HCT116 (cell line): ENCODE data around the gene PDLIM5. TPM values are rescaled to one million over a fixed set of nuclear protein-coding genes. Genes with fewer than 3 reads are reported as not detected.

Experiments
- ATAC-seq: fragments of 200-7000 bp; cut with Tn5 transposase; 2 replicates; pipeline ENCODE4 v1.9.1; 2020; ENCODE audit warnings: mild to moderate bottlenecking, moderate library complexity
- BruUV-seq: library from RNA; stranded (reverse); fragments of 400-500 nt; replicated peaks from 2 replicates; lab custom pipeline; 2021; lab: Mats Ljungman, UMichigan
- CTCF ChIA-PET: fragments of 300-600 bp; sonication (Branson Sonifier 250); formaldehyde crosslinking; loops from one replicate; lab custom pipeline; 2021; ENCODE audit warnings: antibody characterized with exemption; lab: Charles Lee
- POLR2A ChIA-PET: fragments of 300-600, 350-600 bp; sonication (Branson Sonifier 250); formaldehyde crosslinking; loops from one replicate; lab custom pipeline; 2021; ENCODE audit warnings: antibody characterized with exemption; lab: Charles Lee
- RAD21 ChIA-PET, 2 experiments: fragments of 300-600 bp; sonication (Branson Sonifier 250); formaldehyde crosslinking; loops; one replicate each; lab custom pipeline; 2023; ENCODE audit warnings: low total read pairs in 2 of 2; ENCODE audit not compliant: uncharacterized antibody in 2 of 2, unreplicated experiment in 2 of 2, low non-redundant PET in 1 of 2; lab: Charles Lee
- DNase-seq: peaks from one replicate; pipeline ENCODE4 v3.0.0-alpha.2; 2010; ENCODE audit warnings: low read depth, low spot score
- H2AFZ ChIP-seq: fragments of 200-600 bp; shearing (Covaris generic), sonication (generic); 2 replicates; pipeline ENCODE4 v1.6.1; 2017; ENCODE audit warnings: low read depth, mixed run types, mixed read lengths, antibody characterized with exemption, low read length; ENCODE audit not compliant: poor library complexity, severe bottlenecking
- H3K27ac ChIP-seq: 2 replicates; pipeline ENCODE4 v1.5.1; 2012; ENCODE audit warnings: low read depth, low read length
- H3K27me3 ChIP-seq: fragments of 200-600 bp; sonication (generic); 2 replicates; pipeline ENCODE4 v1.6.1; 2016; ENCODE audit warnings: mixed run types, low read length, mixed read lengths; ENCODE audit not compliant: insufficient read depth
- H3K36me3 ChIP-seq, 2 experiments: fragments of 200-500 bp in 1 of 2; fragments of 200-600 bp in 1 of 2; sonication (Bioruptor generic) in 1 of 2; sonication (generic) in 1 of 2; 2 replicates each; pipeline versions ENCODE4 v1.5.1 to v1.6.1; 2014 to 2016; ENCODE audit warnings: low read length in 2 of 2, inconsistent platforms in 1 of 2, mixed read lengths in 1 of 2, mixed run types in 1 of 2; ENCODE audit not compliant: insufficient read depth in 2 of 2, control insufficient read depth in 1 of 2
- H3K4me1 ChIP-seq, 2 experiments: fragments of 200-600 bp in 1 of 2; sonication (generic) in 1 of 2; 2 replicates each; pipeline versions ENCODE4 v1.5.1 to v1.6.1; 2012 to 2017; ENCODE audit warnings: low read length in 2 of 2, inconsistent platforms in 1 of 2, mild to moderate bottlenecking in 1 of 2, mixed read lengths in 1 of 2, mixed run types in 1 of 2, moderate library complexity in 1 of 2; ENCODE audit not compliant: insufficient read depth in 2 of 2, control insufficient read depth in 1 of 2
- H3K4me2 ChIP-seq: fragments of 200-600 bp; sonication (generic); 2 replicates; pipeline ENCODE4 v1.6.1; 2017; ENCODE audit warnings: mixed run types, low read length, mixed read lengths
- H3K4me3 ChIP-seq, 2 experiments: fragments of 200-600 bp in 1 of 2; sonication (generic) in 1 of 2; replicated peaks in 1 of 2; 2 replicates each; pipeline ENCODE4 v1.5.1; 2011 to 2016; ENCODE audit warnings: low read length in 2 of 2, control low read depth in 1 of 2, low read depth in 1 of 2, mild to moderate bottlenecking in 1 of 2, mixed read lengths in 1 of 2, mixed run types in 1 of 2
- H3K79me2 ChIP-seq: fragments of 200-600 bp; sonication (generic); 2 replicates; pipeline ENCODE4 v1.6.1; 2017; ENCODE audit warnings: mild to moderate bottlenecking, mixed run types, low read length, moderate library complexity, mixed read lengths; ENCODE audit not compliant: insufficient read depth
- H3K9ac ChIP-seq: fragments of 200-600 bp; sonication (generic); 2 replicates; pipeline ENCODE4 v1.6.1; 2016; ENCODE audit warnings: low read length, mixed read lengths
- H3K9me2 ChIP-seq: fragments of 200-600 bp; sonication (generic), shearing (Covaris generic); 2 replicates; pipeline ENCODE4 v1.6.1; 2017; ENCODE audit warnings: mixed run types, mild to moderate bottlenecking, moderate library complexity; ENCODE audit not compliant: insufficient read depth
- H3K9me3 ChIP-seq, 2 experiments: fragments of 200-500 bp in 1 of 2; fragments of 200-600 bp in 1 of 2; sonication (Bioruptor generic) in 1 of 2; sonication (generic) in 1 of 2; 2 replicates each; pipeline ENCODE4 v1.6.1; 2014 to 2017; ENCODE audit warnings: low read length in 2 of 2, mixed read lengths in 2 of 2, inconsistent platforms in 1 of 2, low read depth in 1 of 2, mild to moderate bottlenecking in 1 of 2, mixed run types in 1 of 2, moderate library complexity in 1 of 2; ENCODE audit not compliant: control insufficient read depth in 1 of 2, insufficient read depth in 1 of 2
- H4K20me1 ChIP-seq: fragments of 200-600 bp; sonication (generic), shearing (Covaris generic); 2 replicates; pipeline ENCODE4 v1.6.1; 2017; ENCODE audit warnings: mixed run types, mild to moderate bottlenecking, moderate library complexity; ENCODE audit not compliant: insufficient read depth
- ATF3 ChIP-seq: IDR thresholded peaks from 2 replicates; pipeline ENCODE4 v1.6.1; 2012
- CBX3 ChIP-seq: IDR thresholded peaks from 2 replicates; pipeline ENCODE4 v1.6.1; 2012; ENCODE audit warnings: low read depth
- CEBPB ChIP-seq: IDR thresholded peaks from 2 replicates; pipeline ENCODE4 v1.6.1; 2012; ENCODE audit warnings: low read depth
- EGR1 ChIP-seq: IDR thresholded peaks from 2 replicates; pipeline ENCODE4 v1.6.1; 2012; ENCODE audit warnings: low read depth
- EZH2phosphoT487 ChIP-seq: fragments of 200-600 bp; IDR thresholded peaks from 2 replicates; pipeline ENCODE4 v1.6.1; 2018; ENCODE audit warnings: antibody characterized with exemption, borderline replicate concordance
- JUND ChIP-seq: IDR thresholded peaks from 2 replicates; pipeline ENCODE4 v1.6.1; 2012
- TCF7L2 ChIP-seq: IDR thresholded peaks from 2 replicates; pipeline ENCODE4 v1.7.0; 2011; ENCODE audit warnings: borderline replicate concordance, inconsistent platforms; ENCODE audit not compliant: insufficient read depth, insufficient read length; ENCODE audit errors: extremely low read depth
- ZFX ChIP-seq: fragments of 450-650 bp; IDR thresholded peaks from 2 replicates; pipeline ENCODE4 v1.6.1; 2017
- intact Hi-C: fragments of 100-400 bp; cut with micrococcal nuclease; formaldehyde crosslinking; loops from 2 replicates; pipeline ENCODE4 v1.10.0; 2022
- total RNA-seq: library from RNA; stranded (reverse); gene quantifications from one replicate; pipeline ENCODE4 v1.2.1, GENCODE V29; 2021; ENCODE audit not compliant: unreplicated experiment
- TF ChIP-seq, protein P1 (sequence below): IDR thresholded peaks from 2 replicates; pipeline ENCODE4 v1.6.1; 2012

PDLIM5 gene
- total RNA-seq, 1 experiment from 2014 or later = 130 TPM

GRCh38 chr4:94419956-94420355, 31.8 kb upstream of the PDLIM5 start:
- H3K4me3 ChIP-seq = no peak overlapping the region
- ChIA-PET CTCF (no interaction called here), RAD21 (no interaction called here), POLR2A (interaction anchor here (1.0 kb wide), 1 partner anchor 10 kb away, joined by 3 read pairs; no protein-coding TSS in a partner anchor)
- H3K36me3 ChIP-seq = no peaks in the 10 kb centered on the region
- no TSS peak for BruUV-seq
- no peak overlapping the region for H3K9ac ChIP-seq
- no peaks in the 10 kb centered on the region for H3K27me3 ChIP-seq
- peak; percentile 61 for ATAC-seq
- 0 out of 4 replicates have a peak, but pooled peaks cover 0 to 3% of the 10 kb centered on the region in 2 experiments for H3K9me3 ChIP-seq
- no peak overlapping the region; the same call in 1 of the 2 replicates for H3K27ac ChIP-seq
- no peaks in the 10 kb centered on the region for H4K20me1 ChIP-seq
- TF ChIP-seq EGR1 = no peak
- no peak for TF ChIP-seq CBX3
- TF ChIP-seq CEBPB = peak; percentile 70
- TF ChIP-seq JUND = no peak
- no peaks in the 10 kb centered on the region for H3K9me2 ChIP-seq
- peak overlapping the region; percentile 95 for H2AFZ ChIP-seq
- peak overlapping the region; percentile 40 for H3K4me2 ChIP-seq
- no peak for DNase-seq
- intact Hi-C loops = no loop called here
- H3K79me2 ChIP-seq = no peaks in the 10 kb centered on the region
- H3K4me1 ChIP-seq = peaks cover 6 to 15% of the 10 kb centered on the region in 2 experiments; a peak in 3 of 4 replicates

GRCh38 chr4:94420356-94420755, 31.4 kb upstream of the PDLIM5 start:
- ATAC-seq (no peak), DNase-seq (no peak)
- Histone ChIP-seq H3K9ac (no peak overlapping the region), H3K4me3 (no peak overlapping the region), H3K79me2 (no peaks in the 10 kb centered on the region), H3K36me3 (no peaks in the 10 kb centered on the region), H3K27me3 (no peaks in the 10 kb centered on the region), H3K9me2 (no peaks in the 10 kb centered on the region), H3K27ac (no peak overlapping the region; the same call in 1 of the 2 replicates), H3K9me3 (0 out of 4 replicates have a peak, but pooled peaks cover 0 to 4% of the 10 kb centered on the region in 2 experiments), H4K20me1 (no peaks in the 10 kb centered on the region), H3K4me2 (peak overlapping the region; percentile 40; the same call in 1 of the 2 replicates), H3K4me1 (peaks cover 4 to 15% of the 10 kb centered on the region in 2 experiments; a peak in 3 of 4 replicates), H2AFZ (peak overlapping the region; percentile 95)
- TF ChIP-seq ATF3 (no peak), TCF7L2 (no peak), ZFX (no peak), EZH2phosphoT487 (no peak)
- TF ChIP-seq, protein P1, sequence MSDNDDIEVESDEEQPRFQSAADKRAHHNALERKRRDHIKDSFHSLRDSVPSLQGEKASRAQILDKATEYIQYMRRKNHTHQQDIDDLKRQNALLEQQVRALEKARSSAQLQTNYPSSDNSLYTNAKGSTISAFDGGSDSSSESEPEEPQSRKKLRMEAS = no peak
- ChIA-PET RAD21 (no interaction called here), CTCF (no interaction called here), POLR2A (no interaction called here)
- intact Hi-C loops = no loop called here
- BruUV-seq = no TSS peak
